HG03354 (cell line): ENCODE results near the gene C19orf38.

ENCODE experiments used
- ATAC-seq: cut with Tn5 transposase; IDR thresholded peaks from one replicate; pipeline ENCODE4 v1.9.1; 2021; ENCODE audit warnings: mild to moderate bottlenecking; ENCODE audit not compliant: unreplicated experiment, poor library complexity, severe bottlenecking

C19orf38 gene, protein sequence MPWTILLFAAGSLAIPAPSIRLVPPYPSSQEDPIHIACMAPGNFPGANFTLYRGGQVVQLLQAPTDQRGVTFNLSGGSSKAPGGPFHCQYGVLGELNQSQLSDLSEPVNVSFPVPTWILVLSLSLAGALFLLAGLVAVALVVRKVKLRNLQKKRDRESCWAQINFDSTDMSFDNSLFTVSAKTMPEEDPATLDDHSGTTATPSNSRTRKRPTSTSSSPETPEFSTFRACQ

DNA sequence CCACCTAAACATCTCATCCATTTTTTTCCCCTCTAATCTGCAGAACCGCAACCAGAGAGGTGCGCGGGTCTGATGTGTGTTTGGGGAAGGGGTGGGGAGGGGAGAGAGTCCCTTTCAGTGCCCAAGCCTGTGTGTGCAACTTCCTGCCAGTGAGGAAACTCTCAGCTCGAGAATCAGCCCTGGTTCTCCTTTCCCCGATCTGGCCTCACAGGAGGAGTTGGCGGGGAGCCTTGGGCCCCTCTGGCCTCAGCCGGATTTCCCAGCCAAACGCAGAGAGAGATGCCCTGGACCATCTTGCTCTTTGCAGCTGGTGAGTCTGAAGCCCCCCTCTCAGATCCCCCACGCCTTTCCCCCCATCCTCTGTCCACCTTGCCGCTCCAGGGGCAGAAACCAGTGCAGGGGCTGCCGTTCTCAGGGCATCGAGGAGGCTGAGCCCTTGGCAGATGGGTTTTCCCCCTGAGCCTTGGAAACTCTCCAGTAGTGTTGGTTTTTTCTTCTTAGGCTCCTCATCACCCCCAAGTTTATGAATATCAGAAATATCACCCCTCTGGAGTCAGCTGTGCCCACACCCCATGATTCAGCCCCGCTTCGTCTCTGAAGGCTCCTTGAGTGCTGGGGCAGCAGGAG lies at the start of gene C19orf38:
C19orf38 (plus strand) TSS at position 186 of the 627 bp plus-strand sequence; CDS start at position 280, 94 bp downstream.
- ATAC-seq, result no peak

DNA sequence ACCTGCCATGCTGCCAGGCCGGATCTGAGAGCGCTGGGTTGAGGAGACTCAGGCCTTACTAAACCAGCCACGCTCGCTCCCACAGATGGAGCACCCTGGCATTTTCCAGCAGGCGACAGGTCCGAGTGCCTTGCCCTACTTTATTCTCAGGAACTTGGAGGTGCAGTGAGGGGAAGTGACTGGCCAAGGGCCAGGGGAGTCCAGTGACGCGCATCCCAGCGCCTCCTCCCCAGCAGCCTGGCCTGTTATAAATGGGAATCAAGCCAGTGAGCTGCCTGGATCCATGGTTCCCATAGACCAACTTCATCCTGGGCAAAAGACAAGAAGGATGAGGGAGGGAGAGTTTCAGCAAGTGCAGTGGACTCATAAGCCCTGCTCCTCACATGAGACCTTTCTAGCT lies 47.7 kb upstream of the C19orf38 start:
- ATAC-seq, result no peak

DNA sequence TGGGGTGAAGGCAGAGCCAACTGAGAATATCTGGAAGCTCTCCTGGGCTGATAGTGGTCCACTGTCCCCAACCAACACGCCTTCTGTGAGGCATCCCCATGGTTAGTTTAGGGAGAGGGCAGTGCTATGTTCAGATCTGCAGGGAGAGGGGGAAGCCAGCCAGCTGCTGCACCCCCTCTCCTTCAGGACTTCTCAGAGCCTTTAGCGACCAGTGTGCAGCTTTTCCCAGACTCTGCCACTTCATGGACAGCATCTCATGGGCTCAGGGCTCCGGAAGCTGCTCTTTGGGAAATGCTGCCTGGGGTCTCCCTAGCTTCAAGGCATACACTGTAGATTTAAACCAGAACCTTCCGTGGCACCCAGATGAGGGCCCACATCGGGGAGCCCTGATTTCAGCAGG lies 45.7 kb upstream of the C19orf38 start:
- no peak for ATAC-seq

DNA sequence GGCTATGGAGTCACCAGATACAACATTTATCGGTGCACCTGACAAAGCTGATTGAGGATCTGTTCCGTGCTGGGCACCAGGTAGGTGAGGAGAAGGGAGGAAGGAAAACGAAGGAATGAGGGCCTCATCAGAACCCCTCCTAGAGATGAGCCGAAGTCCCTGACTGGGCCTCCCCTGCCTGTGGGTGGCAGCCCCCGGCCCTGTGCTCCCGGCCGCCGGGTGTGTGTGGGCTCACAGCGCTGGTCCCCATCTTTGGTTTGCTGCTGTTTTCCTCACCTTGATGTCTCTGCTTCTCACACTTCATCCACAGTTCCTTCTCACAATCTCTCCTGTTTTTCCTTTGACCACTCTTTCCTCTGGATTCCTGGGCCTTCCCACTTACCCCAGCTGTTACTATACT lies 45.0 kb upstream of the C19orf38 start:
- ATAC-seq, result no peak

DNA sequence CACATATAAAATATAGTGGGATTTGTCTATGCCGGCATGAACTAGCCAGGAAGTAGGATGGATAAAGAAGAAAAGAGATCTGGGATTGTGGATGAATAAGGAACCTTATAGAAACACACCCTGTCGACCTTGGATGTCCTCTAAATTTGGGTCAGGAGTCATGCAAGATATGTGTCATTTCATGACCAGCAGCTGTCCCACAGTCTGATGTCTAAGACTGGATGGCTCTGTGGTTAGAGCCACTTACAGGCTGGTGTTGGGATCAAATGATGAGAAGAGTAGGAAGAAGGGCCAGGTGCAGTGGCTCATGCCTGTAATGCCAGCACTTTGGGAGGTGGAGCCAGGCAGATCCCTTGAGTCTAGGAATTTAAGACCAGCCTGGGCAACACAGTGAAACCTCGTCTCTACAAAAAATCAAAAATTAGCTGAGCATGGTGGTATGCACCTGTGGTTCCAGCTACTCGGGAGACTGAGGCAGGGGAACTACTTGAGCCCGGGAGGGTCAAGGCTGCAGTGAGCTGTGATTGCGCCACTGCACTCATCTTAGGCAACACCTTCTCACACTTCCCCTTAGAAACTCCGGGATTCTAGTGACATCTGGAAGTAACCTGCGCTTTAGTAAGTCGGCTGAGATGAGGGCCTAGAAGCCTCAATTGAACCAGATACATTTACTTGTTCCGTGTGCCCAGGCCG lies 43.0 kb upstream of the C19orf38 start:
- ATAC-seq, result no peak

DNA sequence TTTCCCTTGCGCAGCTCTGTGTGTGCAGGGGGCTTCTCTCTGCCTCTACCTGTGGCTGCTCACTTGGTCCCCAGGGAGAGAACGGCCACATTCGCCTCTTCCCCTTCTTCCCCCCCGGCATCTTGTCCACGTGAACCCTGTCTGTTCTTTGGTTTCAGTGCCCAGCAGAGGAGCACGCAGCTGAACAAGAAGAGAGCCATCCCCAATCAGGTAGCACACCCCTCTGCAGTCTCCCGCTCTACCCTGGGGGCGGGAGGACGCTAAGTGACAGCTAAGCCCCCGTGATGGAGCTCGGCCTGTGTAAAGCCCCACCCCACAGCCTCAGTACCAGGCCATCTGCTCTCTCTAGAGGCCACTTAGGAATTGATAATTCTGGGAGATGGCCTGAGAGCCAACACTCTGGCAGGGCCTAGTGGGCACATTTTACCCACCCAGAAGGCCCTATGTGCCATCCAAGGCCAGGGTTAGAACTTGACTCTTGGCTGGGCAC lies 42.4 kb upstream of the C19orf38 start:
- ATAC-seq, result no peak

DNA sequence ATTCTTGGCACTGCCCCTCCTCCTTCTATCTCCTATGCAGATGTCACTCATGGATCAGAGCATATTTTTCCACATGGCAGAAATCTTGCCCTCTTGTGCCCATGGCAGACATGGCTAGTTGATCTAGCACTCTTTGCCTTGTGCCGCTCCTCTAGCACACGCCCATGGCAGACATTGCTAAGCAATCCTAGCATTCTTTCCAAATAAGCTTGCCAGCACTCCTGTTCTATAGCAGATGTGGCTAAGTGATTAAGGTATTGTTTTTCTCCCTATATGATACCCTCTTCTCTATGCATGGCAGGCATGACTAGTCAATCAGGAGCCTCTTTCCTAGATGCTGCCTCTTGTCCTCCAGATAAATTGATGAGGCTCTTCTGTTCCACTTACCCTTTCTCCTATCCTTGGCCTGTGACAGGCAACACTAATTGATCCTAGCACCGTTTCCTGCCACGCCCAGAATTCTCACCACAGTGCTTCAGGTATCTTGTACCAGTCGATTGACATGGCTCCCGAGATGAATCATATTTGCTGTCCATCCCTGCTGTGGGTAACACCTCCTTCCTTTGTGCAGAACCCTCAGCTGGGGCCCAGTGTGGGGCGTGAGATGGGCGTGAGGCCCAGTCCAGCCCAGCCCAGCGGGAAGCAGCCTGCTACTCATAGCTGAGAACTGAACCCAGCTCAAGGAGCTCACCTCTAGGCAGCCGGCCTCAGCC lies 39.1 kb upstream of the C19orf38 start:
- no peak for ATAC-seq

DNA sequence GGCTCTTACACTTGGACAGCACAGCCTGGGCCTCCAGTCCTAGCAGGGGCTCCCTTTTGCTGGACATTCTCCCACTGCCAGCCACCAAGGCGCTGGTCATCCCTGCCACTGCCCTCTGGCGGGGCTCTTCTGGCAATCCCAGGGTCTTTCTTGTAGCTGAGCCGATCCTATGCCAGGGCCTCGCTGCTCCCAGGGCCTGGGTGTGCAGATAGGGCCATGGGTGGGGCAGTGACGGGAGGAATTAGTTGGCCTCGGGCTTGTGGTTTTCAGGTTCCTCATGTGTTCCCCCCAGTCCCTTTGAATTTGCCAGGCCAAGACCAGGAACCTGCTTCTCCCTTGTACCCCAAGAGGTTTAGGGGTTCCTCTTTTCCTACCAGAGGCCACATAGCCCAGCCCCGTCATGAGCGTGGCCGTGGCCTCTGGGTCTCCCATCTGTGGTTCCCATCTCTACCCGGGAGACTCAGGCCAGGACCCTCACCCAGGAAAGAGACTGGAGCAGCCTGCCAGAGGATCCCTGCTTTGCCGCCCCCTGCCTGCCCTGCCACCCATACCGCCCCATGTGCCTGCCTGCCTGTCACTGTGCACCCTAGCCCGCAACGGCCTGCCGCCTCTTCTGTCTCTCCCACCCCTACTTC lies 38.4 kb upstream of the C19orf38 start:
- no peak for ATAC-seq

DNA sequence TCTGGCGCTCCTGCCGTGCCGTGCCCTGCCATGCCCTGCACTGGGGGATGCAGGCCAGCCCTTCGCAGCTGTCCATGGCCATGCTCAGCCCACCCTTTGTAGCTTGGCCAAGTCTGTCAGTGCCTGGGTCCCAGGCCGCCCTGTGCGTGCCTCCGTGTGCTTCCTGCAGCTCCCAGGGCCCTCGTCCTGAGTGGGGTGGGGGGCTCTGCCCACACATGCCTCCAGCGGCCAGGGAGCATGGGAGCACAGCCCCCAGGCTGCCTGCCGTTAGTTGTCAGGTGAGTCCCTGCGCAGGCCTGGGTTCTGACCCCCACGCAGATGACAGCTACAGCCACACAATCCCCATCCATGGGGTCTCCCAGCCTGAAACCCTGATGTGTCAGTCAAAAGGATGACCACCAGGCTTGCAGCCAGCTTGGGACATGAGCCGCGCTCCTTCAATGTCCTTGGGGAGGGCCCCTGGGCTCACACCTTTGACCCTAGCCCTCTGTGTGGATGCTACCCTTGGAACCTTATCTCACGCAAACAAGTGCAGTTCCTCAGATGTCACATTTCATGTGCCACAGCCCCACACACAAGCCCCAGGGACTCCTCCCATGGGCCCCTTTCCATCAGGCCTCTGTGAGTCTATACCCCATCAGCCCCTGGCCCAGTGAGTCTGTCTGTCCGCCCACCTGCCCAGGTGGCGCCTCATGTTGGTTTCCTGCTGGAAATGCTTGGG lies 36.7 kb upstream of the C19orf38 start:
- ATAC-seq, result no peak

DNA sequence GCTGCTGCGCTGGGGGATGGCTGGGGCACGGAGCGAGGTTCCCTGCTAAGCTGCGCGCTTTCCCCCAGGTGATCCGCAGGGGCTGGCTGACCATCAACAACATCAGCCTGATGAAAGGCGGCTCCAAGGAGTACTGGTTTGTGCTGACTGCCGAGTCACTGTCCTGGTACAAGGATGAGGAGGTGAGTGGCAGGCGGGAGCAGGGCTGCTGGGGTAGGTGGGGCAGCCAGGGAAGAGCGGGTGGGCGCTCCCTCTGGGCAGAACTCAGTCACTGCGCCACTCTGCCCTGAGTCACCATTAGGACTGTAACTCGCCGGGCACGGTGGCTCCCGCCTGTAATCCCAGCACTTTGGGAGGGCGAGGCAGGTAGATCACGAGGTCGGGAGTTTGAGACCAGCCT lies 36.0 kb upstream of the C19orf38 start:
- no peak for ATAC-seq

DNA sequence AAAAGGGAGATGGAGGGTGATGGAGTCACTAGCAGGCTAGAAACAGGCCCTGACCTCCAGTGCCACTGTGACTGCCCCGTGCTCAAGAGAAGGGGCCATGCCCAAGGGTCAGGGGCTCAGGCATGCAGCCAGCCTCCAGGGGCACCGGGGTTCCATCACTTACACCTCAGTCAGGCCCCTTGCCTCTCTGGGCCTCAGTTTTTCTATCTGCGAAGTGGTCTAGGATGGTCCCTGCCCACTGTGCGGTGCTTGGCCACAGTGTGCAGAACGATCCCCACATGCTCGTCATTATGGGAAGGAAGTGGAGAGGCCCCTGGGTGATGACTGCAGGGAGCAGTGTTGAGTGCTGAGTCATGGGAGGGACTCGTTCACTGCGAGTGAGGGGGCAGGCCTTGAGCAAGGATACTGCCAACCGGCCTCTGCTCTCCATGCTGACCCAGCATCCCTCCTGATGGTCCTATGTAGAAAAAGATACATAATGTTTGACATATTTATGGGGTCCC lies 35.3 kb upstream of the C19orf38 start:
- no peak for ATAC-seq

DNA sequence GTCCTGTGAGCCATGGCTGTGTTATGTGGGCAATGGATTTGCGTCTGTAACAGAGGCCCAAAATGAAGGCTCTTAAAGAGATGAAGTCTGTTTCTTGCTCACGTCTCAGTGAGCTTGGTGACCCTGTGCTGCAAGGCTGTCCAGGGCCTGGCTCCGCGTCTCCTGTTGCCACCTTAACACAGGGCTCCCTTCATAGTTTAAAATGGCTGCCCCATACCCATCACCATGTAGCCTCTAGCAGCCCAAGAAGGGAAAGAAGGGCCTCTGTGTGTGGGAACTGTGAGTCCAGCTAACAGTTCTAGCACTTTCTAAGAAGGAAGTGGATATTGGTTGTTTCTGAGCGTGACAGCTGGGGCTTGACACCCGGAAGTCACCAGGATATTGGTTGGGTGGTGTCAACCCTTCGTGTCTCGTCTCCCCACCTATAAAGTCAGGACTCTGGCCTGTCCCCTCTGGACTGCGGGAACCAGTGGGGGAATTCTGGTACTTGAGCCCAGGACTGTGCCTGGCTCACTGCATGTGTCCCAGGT lies 33.1 kb upstream of the C19orf38 start:
- no peak for ATAC-seq

DNA sequence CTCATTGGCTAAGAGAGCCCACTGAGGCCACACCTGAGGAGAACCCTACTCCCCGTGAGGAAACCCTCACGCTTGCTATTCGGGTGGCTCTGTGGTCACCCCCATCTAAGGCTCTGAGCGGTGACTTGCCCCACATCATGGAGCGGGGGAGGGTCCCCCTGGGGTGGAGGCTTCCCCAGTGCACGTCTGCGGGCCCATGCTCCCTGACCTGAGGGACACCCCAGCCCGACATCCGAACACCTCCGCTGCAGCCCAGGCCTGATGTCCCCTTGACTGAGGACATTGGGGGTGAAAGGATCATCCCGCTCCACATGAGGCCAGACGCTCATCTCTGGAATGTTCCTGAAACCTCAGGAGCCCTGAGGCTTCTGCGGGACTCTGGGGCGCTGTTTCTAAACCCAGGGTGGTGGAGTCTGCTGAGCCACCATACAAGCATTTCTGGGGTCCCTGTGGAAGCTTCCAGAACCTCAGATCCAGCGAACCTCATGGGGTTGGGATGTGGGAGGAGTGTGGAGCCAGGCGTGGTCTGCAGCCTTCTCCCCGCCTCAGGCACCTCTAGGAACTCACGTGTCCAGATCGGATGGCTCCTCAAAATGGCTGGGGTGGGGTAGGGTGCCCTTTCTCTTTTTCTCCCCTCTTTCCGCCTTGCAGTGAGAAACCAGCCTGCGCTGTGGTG lies 32.1 kb upstream of the C19orf38 start:
- ATAC-seq, result no peak

DNA sequence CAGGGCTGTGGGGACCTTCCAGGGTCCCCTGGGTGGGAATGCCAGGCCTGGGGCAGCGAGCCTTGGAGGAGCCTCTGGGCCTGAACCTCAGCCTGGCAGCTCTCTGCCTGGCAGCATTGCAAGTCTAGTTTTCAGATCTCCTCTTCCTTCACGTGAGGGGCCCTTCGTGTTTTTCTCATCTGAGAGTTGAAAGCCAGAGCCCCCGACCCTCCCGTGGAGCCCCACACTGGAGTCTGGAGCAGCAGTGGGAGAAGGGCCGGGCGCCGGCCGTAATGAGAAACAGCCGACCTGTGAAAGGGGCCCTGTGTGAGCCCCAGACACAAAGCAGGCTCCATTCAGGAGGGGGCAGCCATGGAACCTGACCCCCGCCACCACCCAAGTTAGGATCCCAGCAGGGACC lies 31.5 kb upstream of the C19orf38 start:
- no peak for ATAC-seq

DNA sequence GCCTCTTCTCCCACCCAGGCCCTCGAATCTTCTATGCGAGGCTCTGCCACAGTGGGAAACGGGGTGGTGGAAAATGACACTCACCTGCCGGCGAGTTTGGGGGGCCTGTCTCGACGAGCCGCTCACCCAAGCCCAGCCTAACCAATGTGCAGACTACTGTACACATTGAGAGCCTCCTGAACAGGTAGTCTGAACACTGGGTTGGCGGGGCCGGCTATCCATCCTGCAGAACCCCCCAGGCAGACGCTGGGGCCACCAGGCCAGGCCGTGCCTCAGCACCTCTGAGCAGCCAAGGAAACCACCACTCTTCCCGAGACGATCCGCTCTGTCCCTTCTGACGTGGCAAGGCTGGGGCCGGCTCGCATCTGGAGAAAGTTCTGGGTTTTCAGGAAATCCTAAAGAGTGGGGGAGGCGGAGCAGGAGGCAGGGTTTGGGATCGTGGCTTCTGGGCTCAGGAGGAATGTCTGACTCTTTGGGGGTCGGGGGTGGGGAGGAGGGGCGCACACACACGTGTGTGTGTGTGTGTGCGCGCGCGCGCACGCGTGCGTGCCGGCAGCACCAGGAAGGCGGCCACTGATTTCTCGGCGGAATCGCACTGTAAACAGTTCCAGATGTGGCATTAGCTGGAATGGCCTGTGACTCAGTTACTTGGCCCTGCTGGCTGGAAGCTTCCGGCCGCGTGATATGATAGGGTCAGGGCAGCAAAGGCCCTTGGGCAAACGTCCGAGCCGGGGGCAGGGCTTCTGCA lies 30.8 kb upstream of the C19orf38 start:
- ATAC-seq, result no peak

DNA sequence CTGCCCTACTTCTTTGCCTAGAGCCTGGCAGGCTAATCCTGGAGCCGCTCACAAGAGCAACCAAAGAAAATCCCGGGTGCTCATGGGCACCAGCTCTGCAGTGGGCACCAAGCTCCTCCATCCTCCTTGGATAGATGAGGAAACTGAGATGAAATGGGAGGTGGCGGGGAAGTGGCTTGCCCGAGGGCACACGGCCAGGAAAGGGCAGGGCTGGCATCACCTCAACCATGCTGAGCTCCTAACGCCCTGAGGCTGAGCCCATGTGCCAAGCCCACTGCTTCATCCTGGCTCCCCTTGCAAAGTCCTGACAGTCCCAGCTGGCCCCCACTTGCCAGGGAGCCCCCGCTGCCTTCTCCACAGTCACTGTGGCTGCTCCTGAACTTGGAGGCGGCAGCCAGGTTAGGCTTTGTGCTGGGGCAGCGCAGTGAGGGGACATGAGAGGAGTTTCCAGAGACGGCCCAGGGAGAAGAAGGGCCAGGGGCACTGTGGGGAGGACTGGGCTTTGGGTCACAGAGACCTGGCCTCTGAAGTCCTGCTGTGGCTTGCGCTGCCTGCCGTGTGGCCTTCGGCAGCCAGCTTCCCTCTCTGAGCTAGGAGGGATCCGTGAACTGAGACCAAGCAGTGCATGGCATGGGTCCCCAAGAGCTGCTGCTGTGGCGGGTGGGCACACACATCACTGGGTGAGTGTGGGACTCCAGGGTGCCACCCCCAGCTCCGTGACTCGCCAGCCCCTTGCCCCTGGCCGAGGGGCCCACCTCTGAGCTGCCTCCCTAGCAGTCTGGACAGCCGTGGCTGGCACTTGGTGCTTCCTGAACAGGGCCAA lies 29.7 kb upstream of the C19orf38 start:
- no peak for ATAC-seq
